Esophagus squamous epithelium (tissue), 4 donors: ENCODE results near the gene PRKD1.

ENCODE experiments used
- POLR2A ChIP-seq, 4 donors: fragments of 450-650 bp; IDR thresholded peaks; one replicate each; pipeline ENCODE4 v1.6.1; 2017; ENCODE audit warnings: antibody characterized with exemption in 4 of 4, mild to moderate bottlenecking in 4 of 4, moderate library complexity in 3 of 4
- TF ChIP-seq, protein P1 (sequence below), 6 experiments: fragments of 450-650 bp in 4 of 6; fragments of 200-600 bp in 2 of 6; sonication (generic) in 2 of 6; IDR thresholded peaks; one replicate each; pipeline ENCODE4 v1.5.1; 2016 to 2019; ENCODE audit warnings: antibody characterized with exemption in 6 of 6, mild to moderate bottlenecking in 4 of 6, moderate library complexity in 4 of 6

DNA sequence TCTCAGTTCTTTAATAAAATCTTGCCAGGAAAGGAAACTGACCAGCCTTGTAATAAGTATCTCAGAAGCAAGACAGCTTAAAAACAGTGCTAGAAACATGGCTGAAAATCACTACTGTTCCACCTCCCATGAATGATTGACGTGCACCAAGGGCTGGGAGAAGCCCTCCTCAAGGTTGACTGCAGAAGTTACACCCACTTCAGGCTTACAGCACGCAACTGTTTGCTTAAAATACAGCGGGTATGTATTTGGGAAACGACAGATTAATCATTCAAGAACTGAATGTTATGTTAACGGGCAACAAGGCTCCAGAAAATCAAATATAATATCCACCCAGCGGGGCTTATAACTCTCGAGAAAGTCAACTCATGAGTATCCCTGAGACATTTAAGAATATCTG is 22.1 kb downstream of the PRKD1 start:
- TF ChIP-seq, protein P1, sequence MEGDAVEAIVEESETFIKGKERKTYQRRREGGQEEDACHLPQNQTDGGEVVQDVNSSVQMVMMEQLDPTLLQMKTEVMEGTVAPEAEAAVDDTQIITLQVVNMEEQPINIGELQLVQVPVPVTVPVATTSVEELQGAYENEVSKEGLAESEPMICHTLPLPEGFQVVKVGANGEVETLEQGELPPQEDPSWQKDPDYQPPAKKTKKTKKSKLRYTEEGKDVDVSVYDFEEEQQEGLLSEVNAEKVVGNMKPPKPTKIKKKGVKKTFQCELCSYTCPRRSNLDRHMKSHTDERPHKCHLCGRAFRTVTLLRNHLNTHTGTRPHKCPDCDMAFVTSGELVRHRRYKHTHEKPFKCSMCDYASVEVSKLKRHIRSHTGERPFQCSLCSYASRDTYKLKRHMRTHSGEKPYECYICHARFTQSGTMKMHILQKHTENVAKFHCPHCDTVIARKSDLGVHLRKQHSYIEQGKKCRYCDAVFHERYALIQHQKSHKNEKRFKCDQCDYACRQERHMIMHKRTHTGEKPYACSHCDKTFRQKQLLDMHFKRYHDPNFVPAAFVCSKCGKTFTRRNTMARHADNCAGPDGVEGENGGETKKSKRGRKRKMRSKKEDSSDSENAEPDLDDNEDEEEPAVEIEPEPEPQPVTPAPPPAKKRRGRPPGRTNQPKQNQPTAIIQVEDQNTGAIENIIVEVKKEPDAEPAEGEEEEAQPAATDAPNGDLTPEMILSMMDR (IDR thresholded peaks at IDR 0.05): no peak
- no peak for TF ChIP-seq POLR2A (IDR thresholded peaks at IDR 0.05)
